NCI-H1417 (cell line): ENCODE results near the gene CHST11.

Experiments
- DNase-seq, 3 experiments: peaks; one replicate each; lab custom pipeline; 2025; lab: John Stamatoyannopoulos, UW

Gene CHST11

GRCh38 chr12:104456417-104456949 is at the start of gene CHST11:
Gene CHST11, plus strand, starts transcription at chr12:104456948.
- DNase-seq, result peak in 2 of 3 experiments; percentile 92

DNA sequence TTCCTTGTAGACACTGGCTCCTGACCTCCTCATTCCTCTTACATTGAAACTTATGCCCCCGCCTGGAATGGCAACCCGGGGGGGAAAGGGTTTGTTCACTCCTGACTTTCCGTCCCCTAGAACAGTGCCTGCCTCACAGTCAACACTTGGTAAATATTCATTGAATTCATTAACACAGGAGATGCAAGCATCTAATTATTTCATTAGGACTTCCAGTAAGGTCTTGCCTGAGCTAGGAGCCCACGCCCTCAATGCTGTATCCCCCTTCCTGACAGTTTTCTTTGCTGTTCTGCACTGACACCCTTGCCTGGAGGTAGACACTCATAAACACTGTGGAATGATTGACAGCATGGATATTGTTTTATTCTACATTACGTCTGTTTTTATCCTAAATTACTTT is 49.3 kb upstream of the CHST11 start:
- DNase-seq, result no peak

DNA sequence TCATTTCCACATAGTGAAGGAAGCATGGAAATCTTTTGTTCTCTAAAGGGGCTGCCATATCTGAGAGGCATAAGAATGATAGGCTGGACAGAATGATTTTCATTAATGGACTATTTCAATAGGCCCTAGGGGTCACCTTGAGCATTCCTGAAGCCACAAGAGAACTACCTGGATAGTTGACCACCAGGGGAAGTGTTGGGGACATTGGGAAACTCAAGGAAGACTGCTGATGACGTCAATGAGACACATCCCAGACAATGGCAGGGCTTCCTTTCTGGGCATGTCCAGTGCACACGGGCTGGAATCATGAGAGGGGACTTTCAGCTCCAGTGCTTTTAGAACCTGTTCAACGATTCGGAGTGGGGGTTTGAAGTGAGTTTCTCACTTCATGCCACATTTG is 48.8 kb upstream of the CHST11 start:
- DNase-seq, result no peak

- no peak for DNase-seq
Measured at GRCh38 chr12:104410326-104410725, 46.4 kb upstream of the CHST11 start.

DNA sequence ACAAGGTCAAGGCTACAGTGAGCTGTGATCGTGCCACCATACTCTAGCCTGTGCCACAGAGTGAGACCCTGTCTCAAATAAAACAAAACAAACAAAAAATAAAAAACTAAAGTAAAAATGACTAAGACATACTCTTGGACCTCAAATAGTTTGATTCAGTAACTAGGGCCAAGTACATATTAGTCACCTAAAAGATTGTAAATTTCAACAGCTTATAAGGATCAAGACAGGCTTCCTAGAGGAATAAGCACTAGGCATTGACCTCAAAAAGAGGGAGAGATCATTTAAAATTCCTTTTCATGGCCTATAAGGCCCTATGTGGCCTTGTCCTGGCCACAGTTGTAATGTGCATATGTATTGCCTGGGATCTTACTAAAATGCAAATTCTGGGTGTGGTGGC is 46.0 kb upstream of the CHST11 start:
- no peak for DNase-seq

DNA sequence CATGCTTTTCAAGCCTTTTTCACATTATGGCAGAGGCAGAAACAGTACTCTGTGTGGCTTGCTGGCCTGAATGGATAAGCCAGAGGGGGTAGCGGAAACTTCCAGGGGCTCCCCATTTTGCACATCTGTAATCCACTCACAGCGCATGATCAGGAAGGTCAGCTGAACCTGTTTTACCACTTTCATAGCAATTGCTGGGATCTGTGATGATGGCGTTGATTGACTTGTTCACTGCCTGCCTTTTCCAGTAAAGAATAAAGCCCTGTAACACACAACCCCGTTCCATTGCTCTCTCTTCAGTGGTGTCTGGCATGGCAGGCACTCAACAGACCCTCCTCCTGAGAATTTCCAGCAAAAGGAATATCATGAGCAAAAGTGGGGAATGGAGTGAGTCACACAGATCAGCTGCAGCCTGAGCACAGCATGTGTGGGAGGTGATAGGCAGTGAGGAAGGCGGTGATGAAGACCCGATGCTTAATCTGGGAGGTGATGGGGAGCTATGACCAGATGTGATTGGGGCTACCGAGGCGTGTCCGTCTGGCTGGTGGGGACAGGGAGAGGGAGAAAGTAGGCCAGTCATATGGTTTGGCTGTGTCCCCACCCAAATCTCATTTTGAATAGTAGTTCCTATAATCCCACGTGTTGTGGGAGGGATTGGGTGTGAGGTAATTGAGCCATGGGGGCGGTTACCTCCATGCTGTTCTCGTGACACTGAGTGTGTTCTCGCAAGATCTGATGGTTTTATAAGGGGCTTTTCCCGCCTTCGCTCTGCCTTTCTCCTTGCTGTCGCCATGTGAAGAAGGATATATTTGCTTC is 44.7 kb upstream of the CHST11 start:
- DNase-seq, result no peak

GRCh38 chr12:104412681-104413080 is 44.1 kb upstream of the CHST11 start:
- no peak for DNase-seq

DNA sequence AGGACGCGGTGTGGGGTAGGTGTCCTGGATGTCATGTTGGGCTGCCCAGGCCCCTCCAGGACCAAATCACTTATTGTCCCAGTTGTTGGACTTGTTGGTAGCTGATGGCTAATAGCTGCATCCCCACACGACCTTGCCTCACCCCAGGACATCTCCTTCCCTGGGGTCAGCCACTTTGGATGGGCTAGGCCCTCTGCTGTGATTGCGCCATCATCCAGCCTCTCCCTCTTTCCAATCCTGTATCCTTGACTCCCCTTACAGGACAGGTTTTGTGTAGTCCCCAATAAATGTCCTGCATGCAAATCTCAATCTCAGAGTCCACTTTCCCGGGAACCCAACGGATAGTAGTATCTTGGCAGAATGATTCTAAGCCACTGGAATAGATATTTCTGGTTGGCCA is 43.4 kb upstream of the CHST11 start:
- DNase-seq, result no peak

GRCh38 chr12:104414581-104415341 is 42.0 kb upstream of the CHST11 start:
- peak in 2 of 3 experiments; percentile 72 to 90 for DNase-seq

GRCh38 chr12:104415342-104415980 is 41.3 kb upstream of the CHST11 start:
- no peak for DNase-seq

GRCh38 chr12:104416136-104416535 is 40.6 kb upstream of the CHST11 start:
- no peak for DNase-seq

GRCh38 chr12:104416585-104416984 is 40.2 kb upstream of the CHST11 start:
- DNase-seq, result no peak

DNA sequence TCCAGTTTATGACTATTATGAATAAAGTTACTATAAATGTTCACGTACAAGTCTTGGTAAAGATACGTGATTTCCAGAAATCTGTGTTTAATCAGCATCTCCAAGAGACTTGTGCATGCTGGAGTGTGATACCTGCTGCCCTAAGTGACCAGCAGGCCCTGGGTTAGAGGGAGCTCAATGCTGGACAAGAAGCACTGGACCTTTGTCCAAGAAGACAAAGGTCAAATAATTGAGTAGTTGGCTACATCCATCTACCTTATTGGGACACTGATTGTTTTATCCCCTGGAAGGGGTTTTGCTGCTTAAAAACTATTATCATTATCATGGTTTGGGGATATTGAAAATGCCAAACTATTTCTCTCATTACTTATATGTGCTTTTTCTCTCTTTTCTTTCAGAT is 37.0 kb upstream of the CHST11 start:
- DNase-seq, result no peak

DNA sequence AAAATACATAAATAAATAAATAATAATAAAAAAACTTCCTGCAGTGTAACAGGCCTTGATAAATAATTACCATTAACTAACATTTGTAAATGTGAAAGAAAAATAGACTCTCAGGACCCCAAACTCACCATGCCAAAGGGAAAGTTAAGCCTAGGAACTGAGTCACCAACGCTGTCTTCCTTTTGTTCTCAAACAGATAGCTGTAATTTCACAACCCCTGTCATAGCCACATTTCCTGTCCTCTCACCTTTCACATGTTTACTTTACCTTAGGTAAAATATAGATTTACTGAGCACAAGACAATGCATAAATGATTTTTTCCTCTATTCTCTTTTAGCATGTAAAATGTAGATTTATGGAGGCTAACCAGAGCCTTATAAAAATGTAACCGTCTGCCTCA is 35.9 kb upstream of the CHST11 start:
- no peak for DNase-seq

- no peak for DNase-seq
Measured at GRCh38 chr12:104421343-104421742, 35.4 kb upstream of the CHST11 start.

DNA sequence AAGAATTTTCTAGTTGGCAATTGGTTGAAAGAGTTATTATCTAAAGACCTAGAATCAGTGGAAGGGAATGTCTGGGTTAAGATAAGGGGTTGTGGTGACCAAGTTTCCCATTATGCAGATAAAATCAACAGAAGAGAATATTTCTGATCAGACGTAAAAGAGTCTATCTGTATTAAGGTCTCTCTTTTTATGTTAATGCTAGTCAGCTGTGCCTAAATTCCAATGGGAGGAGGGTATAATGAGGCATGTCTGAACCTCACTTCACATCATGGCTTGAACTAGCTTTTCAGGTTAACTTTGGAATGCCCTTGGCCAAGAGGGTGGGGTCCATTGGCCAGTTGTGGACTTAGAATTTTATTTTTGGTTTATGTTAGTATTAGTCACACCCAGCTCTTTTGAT is 34.3 kb upstream of the CHST11 start:
- DNase-seq, result no peak

- no peak for DNase-seq
Measured at GRCh38 chr12:104423273-104423672, 33.5 kb upstream of the CHST11 start.

DNA sequence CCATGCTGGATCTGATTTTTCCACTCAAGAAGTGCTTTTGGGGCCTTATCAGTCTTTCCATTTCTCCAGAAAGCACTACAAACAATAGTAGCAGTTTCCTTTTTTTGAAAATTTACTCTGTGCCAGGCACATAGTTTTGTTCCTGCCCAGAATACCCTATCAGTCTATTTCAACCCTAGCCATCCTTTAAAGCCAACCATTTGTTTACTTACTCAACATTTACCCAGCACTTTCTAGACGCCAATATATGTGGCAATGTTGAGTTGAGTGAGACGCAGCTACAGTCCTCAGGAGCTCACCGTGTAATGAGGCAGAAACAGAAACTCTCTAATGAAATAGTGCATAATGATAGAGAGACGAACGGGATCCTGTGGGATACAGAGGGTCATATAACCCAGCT is 32.9 kb upstream of the CHST11 start:
- no peak for DNase-seq

DNA sequence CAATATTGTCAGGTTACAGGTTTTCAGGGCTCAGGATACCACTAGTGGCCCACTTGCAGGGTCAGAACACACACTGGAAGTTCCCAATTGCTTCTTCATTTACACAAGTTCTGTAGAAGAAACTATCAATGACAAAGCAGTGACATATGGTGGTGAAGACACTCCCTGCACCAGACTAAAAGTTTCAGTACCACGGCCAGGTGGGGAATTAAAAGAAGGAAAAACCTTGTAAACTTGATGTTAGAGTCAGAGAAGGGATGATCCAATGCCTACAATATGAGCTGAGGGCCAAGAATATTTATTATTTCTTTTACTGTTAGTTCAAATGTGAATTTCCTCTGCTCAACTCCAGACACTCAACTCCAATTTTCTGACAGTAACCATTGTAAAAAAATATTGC is 31.8 kb upstream of the CHST11 start:
- no peak for DNase-seq

DNA sequence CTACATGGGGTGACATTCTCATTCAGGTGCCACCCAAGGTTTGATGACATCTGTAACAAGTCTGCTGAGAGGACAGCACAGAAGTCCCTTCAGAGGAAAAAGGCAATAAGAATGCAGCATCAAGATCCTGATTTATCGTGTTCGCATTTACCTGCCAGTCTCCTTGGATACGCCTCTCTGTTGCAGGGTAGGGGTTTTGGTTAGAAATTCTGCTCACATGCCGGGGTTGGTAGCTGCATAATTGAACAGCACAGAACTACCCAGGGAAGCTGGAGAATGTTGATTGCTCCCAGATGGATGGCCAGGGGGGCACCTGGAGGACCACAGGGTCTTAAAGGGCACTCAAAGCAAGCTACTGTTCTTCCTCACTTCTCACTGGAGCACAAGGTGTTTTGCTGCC is 31.1 kb upstream of the CHST11 start:
- DNase-seq, result no peak

- no peak for DNase-seq
Measured at GRCh38 chr12:104426926-104427546, 29.7 kb upstream of the CHST11 start.

- no peak for DNase-seq
Measured at GRCh38 chr12:104427547-104427938, 29.2 kb upstream of the CHST11 start.
